ENCODE data around the gene UNC13D. TPM values are rescaled to one million over a fixed set of nuclear protein-coding genes. Genes with fewer than 3 reads are reported as not detected.

The UNC13D gene
- total and polyA plus RNA-seq, 8 donors: 6.4 to 45.5 (median 18.2) TPM

DNA sequence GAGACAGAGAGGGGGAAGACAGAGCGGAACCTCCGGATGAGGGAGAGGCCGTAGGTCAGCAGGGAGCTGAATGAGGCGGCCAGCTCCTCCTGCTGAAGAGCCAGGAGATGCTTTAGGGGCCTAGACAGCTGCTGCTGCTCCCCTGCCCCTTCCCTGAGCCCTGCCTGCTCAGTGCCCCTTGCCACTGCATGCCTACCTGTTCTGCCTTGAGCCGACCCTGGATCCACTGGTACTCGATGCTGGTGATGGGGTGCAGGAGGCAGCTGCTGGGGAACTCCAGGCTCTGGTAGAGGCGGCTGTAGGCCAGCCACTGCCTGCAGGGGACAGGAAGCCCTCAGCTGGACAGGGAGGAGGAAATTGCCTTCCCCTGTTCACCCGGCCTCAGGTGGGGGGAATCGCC is 7.6 kb downstream of the UNC13D start:
- TF ChIP-seq POLR2AphosphoS5 (IDR thresholded peaks at IDR 0.05) (no peak), POLR2A (IDR thresholded peaks at IDR 0.05) (no peak)
- TF ChIP-seq, protein P1, sequence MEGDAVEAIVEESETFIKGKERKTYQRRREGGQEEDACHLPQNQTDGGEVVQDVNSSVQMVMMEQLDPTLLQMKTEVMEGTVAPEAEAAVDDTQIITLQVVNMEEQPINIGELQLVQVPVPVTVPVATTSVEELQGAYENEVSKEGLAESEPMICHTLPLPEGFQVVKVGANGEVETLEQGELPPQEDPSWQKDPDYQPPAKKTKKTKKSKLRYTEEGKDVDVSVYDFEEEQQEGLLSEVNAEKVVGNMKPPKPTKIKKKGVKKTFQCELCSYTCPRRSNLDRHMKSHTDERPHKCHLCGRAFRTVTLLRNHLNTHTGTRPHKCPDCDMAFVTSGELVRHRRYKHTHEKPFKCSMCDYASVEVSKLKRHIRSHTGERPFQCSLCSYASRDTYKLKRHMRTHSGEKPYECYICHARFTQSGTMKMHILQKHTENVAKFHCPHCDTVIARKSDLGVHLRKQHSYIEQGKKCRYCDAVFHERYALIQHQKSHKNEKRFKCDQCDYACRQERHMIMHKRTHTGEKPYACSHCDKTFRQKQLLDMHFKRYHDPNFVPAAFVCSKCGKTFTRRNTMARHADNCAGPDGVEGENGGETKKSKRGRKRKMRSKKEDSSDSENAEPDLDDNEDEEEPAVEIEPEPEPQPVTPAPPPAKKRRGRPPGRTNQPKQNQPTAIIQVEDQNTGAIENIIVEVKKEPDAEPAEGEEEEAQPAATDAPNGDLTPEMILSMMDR (IDR thresholded peaks at IDR 0.05): no peak
- Histone ChIP-seq H3K27ac (no peak overlapping the region), H3K27me3 (no peaks in the 10 kb centered on the region), H3K9me3 (no peaks in the 10 kb centered on the region), H3K36me3 (peaks cover 19 to 79% (median 52%) of the 10 kb centered on the region in 4 donors), H3K4me1 (peaks cover 0 to 34% (median 11%) of the 10 kb centered on the region in 4 donors), H3K4me3 (no peak overlapping the region)
- 90 to 95% (median 94%) methylated on average over 6 to 9 of the region's 9 CpGs for WGBS, 5 donors
- no peak for DNase-seq
- intact Hi-C loops (cut with DNase I; ENCODE audit: low total_unique reads): no loop called here

DNA sequence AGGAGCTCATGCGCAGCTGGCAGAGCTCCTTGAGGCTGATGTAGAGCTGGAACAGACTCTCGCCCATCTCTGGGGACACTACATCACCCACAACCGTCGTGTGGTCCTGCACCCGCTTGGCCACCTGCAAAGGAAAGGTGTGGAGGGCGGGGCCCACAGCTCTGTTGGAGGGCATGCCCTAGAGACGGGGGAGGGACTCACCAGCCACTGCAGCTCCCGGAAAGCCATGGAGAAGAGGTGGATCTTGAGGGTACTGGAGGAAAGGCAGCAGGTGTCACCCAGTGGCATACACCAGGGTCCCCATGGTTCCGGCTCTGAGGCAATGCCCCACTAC is 8.6 kb downstream of the UNC13D start:
- H3K4me3 ChIP-seq: no peak overlapping the region
- H3K36me3 ChIP-seq: peaks cover 20 to 87% (median 59%) of the 10 kb centered on the region in 4 donors
- H3K9me3 ChIP-seq: no peaks in the 10 kb centered on the region
- H3K4me1 ChIP-seq: peaks cover 0 to 40% (median 11%) of the 10 kb centered on the region in 4 donors
- no peaks in the 10 kb centered on the region for H3K27me3 ChIP-seq
- 72 to 85% (median 82%) methylated on average over 3 to 9 of the region's 9 CpGs for WGBS, 5 donors
- H3K27ac ChIP-seq: no peak overlapping the region
- no peak for TF ChIP-seq POLR2AphosphoS5 (IDR thresholded peaks at IDR 0.05)
- TF ChIP-seq, protein P1 (IDR thresholded peaks at IDR 0.05): no peak
- TF ChIP-seq POLR2A (IDR thresholded peaks at IDR 0.05): no peak
- no peak for TF ChIP-seq EP300 (IDR thresholded peaks at IDR 0.05)
- intact Hi-C loops (cut with DNase I; ENCODE audit: low total_unique reads): no loop called here
- no peak for DNase-seq

DNA sequence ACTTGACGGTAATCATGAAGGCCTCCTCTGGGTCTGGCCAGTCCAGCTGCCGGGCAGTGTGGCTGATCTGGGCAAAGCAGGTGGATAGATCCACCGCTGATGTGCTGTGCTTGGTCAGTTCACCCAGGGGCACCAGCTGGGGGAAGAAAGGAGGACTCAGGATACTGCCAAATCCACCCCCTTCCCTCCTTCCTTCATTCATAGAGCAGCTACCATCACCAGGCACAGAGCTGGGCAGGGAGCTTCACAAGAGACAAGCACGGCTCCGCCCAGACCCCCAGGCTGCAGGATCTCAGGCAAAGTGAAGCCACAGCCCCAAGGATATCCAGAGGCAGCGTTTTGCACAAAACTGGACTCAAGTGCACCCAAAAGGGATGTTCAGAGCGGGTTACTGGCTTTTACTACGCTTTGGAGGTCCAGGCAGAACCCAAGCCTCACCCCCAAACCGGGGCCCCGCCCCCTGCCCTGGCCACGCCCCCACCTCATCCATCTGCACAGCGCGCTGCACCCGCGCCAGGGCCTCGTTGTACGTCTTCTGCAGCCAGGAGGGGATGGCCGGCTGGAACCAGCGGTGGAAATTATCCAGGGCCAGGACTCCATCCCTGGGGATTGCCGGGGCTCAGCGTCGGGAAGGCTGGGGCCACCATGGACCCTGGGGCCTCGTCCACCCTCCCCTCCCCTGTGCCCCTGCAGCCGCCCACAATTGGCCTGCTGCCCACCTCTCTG is 9.1 kb downstream of the UNC13D start:
- H3K36me3 ChIP-seq: peaks cover 25 to 87% (median 59%) of the 10 kb centered on the region in 4 donors

DNA sequence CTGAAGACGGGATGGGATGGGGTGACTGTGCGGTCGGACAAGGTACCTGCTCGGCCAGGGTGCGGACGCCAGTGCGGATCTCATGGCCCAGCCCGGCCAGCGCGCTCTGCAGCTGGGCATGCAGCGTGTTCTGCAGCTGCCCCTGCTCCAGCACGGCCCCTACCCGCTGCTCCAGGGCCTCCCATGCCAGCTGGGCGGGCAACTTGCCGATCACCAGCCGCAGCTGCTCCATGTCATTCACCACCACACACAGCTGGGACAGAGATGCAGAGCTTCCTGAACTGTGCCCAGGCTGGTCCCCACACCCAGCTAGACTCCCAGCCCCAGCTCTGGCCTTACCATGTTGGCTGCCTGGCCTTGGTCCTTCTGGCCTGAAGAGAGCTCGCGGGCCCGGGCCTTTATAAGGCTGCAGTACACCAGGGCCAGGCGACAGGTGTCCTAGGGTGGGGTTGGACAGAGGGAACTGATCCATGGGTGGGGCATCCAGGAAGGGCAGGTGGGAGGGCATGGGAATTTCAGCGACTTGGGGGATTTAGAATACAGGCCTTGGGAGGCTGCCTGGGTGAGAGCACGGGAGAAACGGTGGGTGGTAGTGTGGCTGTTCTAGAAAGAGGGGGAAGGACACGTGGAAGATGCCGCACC is 9.8 kb downstream of the UNC13D start:
- DNase-seq: no peak
- Histone ChIP-seq H3K27ac (no peak overlapping the region), H3K36me3 (peaks cover 29 to 86% (median 58%) of the 10 kb centered on the region in 4 donors), H3K4me3 (no peak overlapping the region), H3K27me3 (no peaks in the 10 kb centered on the region), H3K4me1 (peaks cover 0 to 40% (median 11%) of the 10 kb centered on the region in 4 donors), H3K9me3 (no peaks in the 10 kb centered on the region)
- no peak for TF ChIP-seq POLR2A (IDR thresholded peaks at IDR 0.05)
- TF ChIP-seq, protein P1 (IDR thresholded peaks at IDR 0.05): no peak
- no peak for TF ChIP-seq EP300 (IDR thresholded peaks at IDR 0.05)
- TF ChIP-seq POLR2AphosphoS5 (IDR thresholded peaks at IDR 0.05): no peak
- WGBS, 5 donors: 93 to 96% (median 95%) methylated on average over 15 to 25 of the region's 25 CpGs
- intact Hi-C loops (cut with DNase I; ENCODE audit: low total_unique reads): no loop called here

More for the DNA sequence above, 9.1 kb downstream of the UNC13D start:
- peak in 1 of 2 donors; percentile 76 for DNase-seq
- no peak overlapping the region for H3K27ac ChIP-seq
- no peak overlapping the region for H3K4me3 ChIP-seq
- 62 to 77% (median 75%) methylated on average over 10 to 24 of the region's 24 CpGs for WGBS, 5 donors
- no peak for TF ChIP-seq POLR2A (IDR thresholded peaks at IDR 0.05)
- no peak for TF ChIP-seq EP300 (IDR thresholded peaks at IDR 0.05)
- TF ChIP-seq, protein P1 (IDR thresholded peaks at IDR 0.05): no peak
- TF ChIP-seq POLR2AphosphoS5 (IDR thresholded peaks at IDR 0.05): no peak
- no peaks in the 10 kb centered on the region for H3K9me3 ChIP-seq
- H3K4me1 ChIP-seq: peaks cover 0 to 40% (median 11%) of the 10 kb centered on the region in 4 donors
- H3K27me3 ChIP-seq: no peaks in the 10 kb centered on the region
- intact Hi-C loops (cut with DNase I; ENCODE audit: low total_unique reads): no loop called here
